GM21526 (cell line): ENCODE results near the gene PELI1.
"Not testable (repeated sequence)": the region's sequence is repeated elsewhere in the genome, so short reads cannot be mapped to it uniquely, and the experiment has no call there.

Source experiments
- ATAC-seq: cut with Tn5 transposase; IDR thresholded peaks from one replicate; pipeline ENCODE4 v1.9.1; 2021; ENCODE audit warnings: moderate library complexity; ENCODE audit not compliant: unreplicated experiment, low FRiP score

PELI1 gene

GRCh38 chr2:64124571-64124970 lies 19.6 kb downstream of the PELI1 start:
- ATAC-seq = no peak

- no peak for ATAC-seq
Observed at GRCh38 chr2:64124168-64124567, 20.1 kb downstream of the PELI1 start.

GRCh38 chr2:64123740-64124139 lies 20.5 kb downstream of the PELI1 start:
- no peak for ATAC-seq

GRCh38 chr2:64122358-64122757 lies 21.9 kb downstream of the PELI1 start:
- no peak for ATAC-seq

- no peak for ATAC-seq
Observed at GRCh38 chr2:64120928-64121327, 23.3 kb downstream of the PELI1 start.

GRCh38 chr2:64120008-64120407 lies 24.2 kb downstream of the PELI1 start:
- ATAC-seq = no peak

GRCh38 chr2:64119369-64119768 lies 24.9 kb downstream of the PELI1 start:
- ATAC-seq = no peak

GRCh38 chr2:64115808-64116598 lies 28.2 kb downstream of the PELI1 start:
- no peak for ATAC-seq

GRCh38 chr2:64114912-64115277 lies 29.3 kb downstream of the PELI1 start:
- no peak for ATAC-seq

GRCh38 chr2:64114063-64114911 lies 29.9 kb downstream of the PELI1 start:
- no peak for ATAC-seq

- no peak for ATAC-seq
Observed at GRCh38 chr2:64112016-64112415, 32.2 kb downstream of the PELI1 start.

- no peak for ATAC-seq
Observed at GRCh38 chr2:64111426-64111825, 32.8 kb downstream of the PELI1 start.

GRCh38 chr2:64108666-64109241 lies 35.5 kb downstream of the PELI1 start:
- ATAC-seq = no peak

GRCh38 chr2:64106481-64106880 lies 37.7 kb downstream of the PELI1 start:
- no peak for ATAC-seq

GRCh38 chr2:64105670-64106461 lies 38.4 kb downstream of the PELI1 start:
- ATAC-seq = no peak

GRCh38 chr2:64104933-64105332 lies 39.3 kb downstream of the PELI1 start:
- ATAC-seq = no peak

- ATAC-seq = not testable (repeated sequence)
Observed at GRCh38 chr2:64102736-64103135, 41.5 kb downstream of the PELI1 start.

- peak; percentile 39 for ATAC-seq
Observed at GRCh38 chr2:64101141-64101591, 43.1 kb downstream of the PELI1 start.

GRCh38 chr2:64100584-64100983 lies 43.6 kb downstream of the PELI1 start:
- ATAC-seq = peak; percentile 38

GRCh38 chr2:64094663-64095382 lies 49.4 kb downstream of the PELI1 start:
- no peak for ATAC-seq
